Fibroblast of lung (primary cell): ENCODE results near the gene MMP8. TPM values are rescaled to one million over a fixed set of nuclear protein-coding genes. Genes with fewer than 3 reads are reported as not detected.

Experiments
- DNase-seq, 2 donors: peaks; one replicate each; pipeline versions ENCODE4 v3.0.0 to v3.0.0-alpha.2; 2010; ENCODE audit warnings: low read depth in 2 of 2
- H2AFZ ChIP-seq: 2 replicates; pipeline ENCODE4 v1.5.1; 2012; ENCODE audit warnings: low read length, control low read depth, inconsistent platforms
- H3K27ac ChIP-seq: 2 replicates; pipeline ENCODE4 v1.5.1; 2011; ENCODE audit warnings: low read length, control low read depth; ENCODE audit not compliant: insufficient read depth
- H3K27me3 ChIP-seq: 2 replicates; pipeline ENCODE4 v1.5.1; 2011; ENCODE audit warnings: mild to moderate bottlenecking, low read length; ENCODE audit not compliant: control insufficient read depth, insufficient read depth
- H3K36me3 ChIP-seq: 2 replicates; pipeline ENCODE4 v1.5.1; 2011; ENCODE audit warnings: low read length; ENCODE audit not compliant: control insufficient read depth, insufficient read depth
- H3K4me1 ChIP-seq: 2 replicates; pipeline ENCODE4 v1.5.1; 2011; ENCODE audit warnings: low read length; ENCODE audit not compliant: control insufficient read depth, insufficient read depth; ENCODE audit errors: extremely low read depth
- H3K4me2 ChIP-seq: 2 replicates; pipeline ENCODE4 v1.5.1; 2011; ENCODE audit warnings: low read length, control low read depth; ENCODE audit not compliant: insufficient read depth; ENCODE audit errors: extremely low read depth
- H3K4me3 ChIP-seq, 4 experiments: fragments of 200-600 bp in 1 of 4; sonication (generic) in 1 of 4; replicated peaks in 1 of 4; 2 replicates each; pipeline ENCODE4 v1.5.1; 2011 to 2016; ENCODE audit warnings: low read length in 4 of 4, low read depth in 3 of 4, mild to moderate bottlenecking in 3 of 4, control low read depth in 2 of 4, inconsistent platforms in 1 of 4, mixed read lengths in 1 of 4; ENCODE audit not compliant: insufficient read depth in 1 of 4; ENCODE audit errors: control extremely low read depth in 1 of 4
- H3K79me2 ChIP-seq: 2 replicates; pipeline ENCODE4 v1.5.1; 2012; ENCODE audit warnings: mild to moderate bottlenecking, low read length, inconsistent platforms; ENCODE audit not compliant: control insufficient read depth, insufficient read depth
- H3K9ac ChIP-seq: 2 replicates; pipeline ENCODE4 v1.5.1; 2011; ENCODE audit warnings: mild to moderate bottlenecking, low read length, control low read depth; ENCODE audit not compliant: insufficient read depth
- H3K9me3 ChIP-seq: 2 replicates; pipeline ENCODE4 v1.5.1; 2012; ENCODE audit warnings: low read depth, low read length; ENCODE audit not compliant: control insufficient read depth, insufficient read depth
- H4K20me1 ChIP-seq: 2 replicates; pipeline ENCODE4 v1.5.1; 2011; ENCODE audit warnings: low read length; ENCODE audit not compliant: control insufficient read depth, insufficient read depth; ENCODE audit errors: extremely low read depth
- CTCF ChIP-seq, 2 donors: IDR thresholded peaks in 1 of 2; conservative IDR thresholded peaks in 1 of 2; 1 replicate in 1 of 2; 2 replicates in 1 of 2; pipeline ENCODE4 v1.5.1; 2011 to 2012; ENCODE audit warnings: low read length in 2 of 2, control low read depth in 1 of 2, inconsistent platforms in 1 of 2, low read depth in 1 of 2, mild to moderate bottlenecking in 1 of 2
- EZH2 ChIP-seq: IDR thresholded peaks from 2 replicates; pipeline ENCODE4 v1.5.1; 2012; ENCODE audit warnings: low read length, control low read depth, mild to moderate bottlenecking; ENCODE audit errors: missing control alignments
- polyA plus RNA-seq, 2 donors: library from polyadenylated mRNA; depleted of rRNA in 1 of 2; stranded (reverse) in 1 of 2; unstranded in 1 of 2; fragments of >200 nt; gene quantifications; 2 replicates each; pipeline ENCODE4 v1.2.1, GENCODE V29; 2011 to 2012; ENCODE audit warnings: missing spikeins in 1 of 2
- total RNA-seq: library from RNA; depleted of rRNA; stranded (reverse); fragments of >200 nt; gene quantifications from 2 replicates; pipeline ENCODE4 v1.2.1, GENCODE V29; 2014

The MMP8 gene
- total and polyA plus RNA-seq, 2 donors (not counting 1 experiment from before 2014, with no cell fraction given), result under 0.01 to 0.07 TPM

- H2AFZ ChIP-seq, result no peak overlapping the region
- H3K4me2 ChIP-seq, result no peak overlapping the region
- TF ChIP-seq EZH2, result no peak
- no peak for TF ChIP-seq CTCF (conservative IDR thresholded peaks at IDR 0.05 in 1 of 2, IDR thresholded peaks at IDR 0.05 in 1 of 2; ENCODE audit: low read depth in 1 of 2, low read length in 2 of 2)
- peaks cover 16% of the 10 kb centered on the region for H3K4me1 ChIP-seq
- H3K9me3 ChIP-seq, result no peaks in the 10 kb centered on the region
- no peaks in the 10 kb centered on the region for H3K36me3 ChIP-seq
- H4K20me1 ChIP-seq, result no peaks in the 10 kb centered on the region
- H3K9ac ChIP-seq, result no peak overlapping the region
- no peak overlapping the region for H3K27ac ChIP-seq
- peak; percentile 69 to 72 for DNase-seq
- H3K27me3 ChIP-seq, result peaks cover 4% of the 10 kb centered on the region
- no peaks in the 10 kb centered on the region for H3K79me2 ChIP-seq
- H3K4me3 ChIP-seq, result no peak overlapping the region
Observed at GRCh38 chr11:102757823-102758549, 33.2 kb upstream of the MMP8 start.

GRCh38 chr11:102753267-102753666 lies 28.5 kb upstream of the MMP8 start:
- Histone ChIP-seq H4K20me1 (no peaks in the 10 kb centered on the region), H3K4me1 (peaks cover 2% of the 10 kb centered on the region), H3K9me3 (no peaks in the 10 kb centered on the region), H3K4me2 (no peak overlapping the region), H3K9ac (no peak overlapping the region), H3K27ac (no peak overlapping the region), H2AFZ (no peak overlapping the region), H3K79me2 (no peaks in the 10 kb centered on the region), H3K27me3 (peaks cover 4% of the 10 kb centered on the region), H3K4me3 (no peak overlapping the region), H3K36me3 (no peaks in the 10 kb centered on the region)
- no peak for DNase-seq
- TF ChIP-seq EZH2 (no peak), CTCF (conservative IDR thresholded peaks at IDR 0.05 in 1 of 2, IDR thresholded peaks at IDR 0.05 in 1 of 2; ENCODE audit: low read depth in 1 of 2, low read length in 2 of 2) (no peak)

- peaks cover 4% of the 10 kb centered on the region for H3K27me3 ChIP-seq
- no peak for DNase-seq
- TF ChIP-seq CTCF (conservative IDR thresholded peaks at IDR 0.05 in 1 of 2, IDR thresholded peaks at IDR 0.05 in 1 of 2; ENCODE audit: low read depth in 1 of 2, low read length in 2 of 2), result no peak
- TF ChIP-seq EZH2, result no peak
Observed at GRCh38 chr11:102751673-102752072, 26.9 kb upstream of the MMP8 start.

More at GRCh38 chr11:102751673-102752072, 26.9 kb upstream of the MMP8 start:
- H3K4me3 ChIP-seq, result no peak overlapping the region
- H2AFZ ChIP-seq, result no peak overlapping the region
- H3K9me3 ChIP-seq, result no peaks in the 10 kb centered on the region
- H3K79me2 ChIP-seq, result no peaks in the 10 kb centered on the region
- no peak overlapping the region for H3K9ac ChIP-seq
- no peaks in the 10 kb centered on the region for H4K20me1 ChIP-seq
- no peaks in the 10 kb centered on the region for H3K36me3 ChIP-seq
- H3K4me1 ChIP-seq, result no peaks in the 10 kb centered on the region
- no peak overlapping the region for H3K27ac ChIP-seq
- H3K4me2 ChIP-seq, result no peak overlapping the region
